Left ventricle myocardium superior (tissue), 1 donor: ENCODE results near the gene HPN. TPM values are rescaled to one million over a fixed set of nuclear protein-coding genes. Genes with fewer than 3 reads are reported as not detected.
A peak's percentile ranks its signal among the peaks of the same experiment; 100 is the strongest.
"Not testable (repeated sequence)": the region's sequence is repeated elsewhere in the genome, so short reads cannot be mapped to it uniquely, and the experiment has no call there.

Source experiments
- ATAC-seq: fragments of 200-7000 bp; cut with Tn5 transposase; one replicate; pipeline ENCODE4 v1.9.1; 2020; ENCODE audit warnings: mild to moderate bottlenecking, moderate library complexity
- DNase-seq: peaks from one replicate; pipeline ENCODE4 v3.0.0-alpha.2; 2020
- intact Hi-C: fragments of 100-400 bp; cut with micrococcal nuclease; formaldehyde crosslinking; loops from one replicate; pipeline ENCODE4 v1.11.0; 2022
- total RNA-seq: library from RNA; stranded (reverse); fragmentation: NEBNext Ultra II Directional; extraction: Animal tissue kit (Norgen Biotek cat#: 25700); gene quantifications from one replicate; pipeline ENCODE4 v1.2.1, GENCODE V29; 2021
- donor health status: DM: no; HTN: yes; CAD: no; lungs with severe emphysema.

Gene HPN
- total RNA-seq, 1 donor from 2014 or later, result 9.8 TPM

- no peak for ATAC-seq
- intact Hi-C loops, result no loop called here
- DNase-seq, result no peak
Observed at GRCh38 chr19:35023428-35023827, 18.1 kb upstream of the HPN start.

GRCh38 chr19:35024095-35024494, 17.4 kb upstream of the HPN start:
- DNase-seq, result no peak
- no peak for ATAC-seq

GRCh38 chr19:35025969-35026368, 15.6 kb upstream of the HPN start:
- intact Hi-C loops, result no loop called here
- DNase-seq (no peak), ATAC-seq (no peak)

More at GRCh38 chr19:35024095-35024494, 17.4 kb upstream of the HPN start:
- intact Hi-C loops, result no loop called here

GRCh38 chr19:35026418-35026817, 15.1 kb upstream of the HPN start:
- intact Hi-C loops, result no loop called here
- DNase-seq, result no peak
- ATAC-seq, result no peak

- intact Hi-C loops, result no loop called here
- no peak for ATAC-seq
- no peak for DNase-seq
Observed at GRCh38 chr19:35027009-35027408, 14.5 kb upstream of the HPN start.

- DNase-seq (no peak), ATAC-seq (no peak)
- intact Hi-C loops, result no loop called here
Observed at GRCh38 chr19:35027851-35028599, 13.5 kb upstream of the HPN start.

- intact Hi-C loops, DNase-seq, ATAC-seq: not testable (repeated sequence)
Observed at GRCh38 chr19:35028600-35028885, 13.0 kb upstream of the HPN start.

GRCh38 chr19:35029275-35029736, 12.2 kb upstream of the HPN start:
- intact Hi-C loops, ATAC-seq, DNase-seq: not testable (repeated sequence)

GRCh38 chr19:35029737-35030256, 11.7 kb upstream of the HPN start:
- intact Hi-C loops, result no loop called here
- ATAC-seq, result peak; percentile 8

GRCh38 chr19:35030257-35031071, 11.1 kb upstream of the HPN start, which contains the start of gene SCN1B:
Gene SCN1B, plus strand, starts transcription at chr19:35030470. Its CDS starts 351 bp downstream, at chr19:35030821.
- intact Hi-C loops, result no loop called here
- DNase-seq (peak; percentile 83), ATAC-seq (peak; percentile 82)

More at GRCh38 chr19:35029737-35030256, 11.7 kb upstream of the HPN start:
- DNase-seq, result no peak

- ATAC-seq, result peak; percentile 51
- intact Hi-C loops, result no loop called here
- peak; percentile 65 for DNase-seq
Observed at GRCh38 chr19:35031072-35031881, 10.2 kb upstream of the HPN start.

- no peak for DNase-seq
- ATAC-seq, result no peak
- intact Hi-C loops, result no loop called here
Observed at GRCh38 chr19:35032356-35032865, 9.1 kb upstream of the HPN start.

- ATAC-seq, result no peak
- intact Hi-C loops, result no loop called here
- no peak for DNase-seq
Observed at GRCh38 chr19:35033067-35034004, 8.2 kb upstream of the HPN start.

GRCh38 chr19:35034005-35034502, 7.5 kb upstream of the HPN start:
- intact Hi-C loops, result no loop called here
- DNase-seq (no peak), ATAC-seq (no peak)

- DNase-seq (no peak), ATAC-seq (no peak)
- intact Hi-C loops, result no loop called here
Observed at GRCh38 chr19:35034588-35035382, 6.7 kb upstream of the HPN start.

- ATAC-seq, result peak; percentile 31
- DNase-seq, result no peak
- intact Hi-C loops, result no loop called here
Observed at GRCh38 chr19:35037716-35038622, 3.6 kb upstream of the HPN start.
